Medulla oblongata (tissue), 1 donor: Measurements from ENCODE around the gene ABRAXAS1.

Experiments used
- DNase-seq: peaks from one replicate; pipeline ENCODE4 v3.0.0-alpha.2; 2015; ENCODE audit errors: extremely low spot score

The ABRAXAS1 gene

GRCh38 chr4:83454686-83455085 lies 30.2 kb downstream of the ABRAXAS1 start:
- DNase-seq = peak; percentile 21

- no peak for DNase-seq
Observed at GRCh38 chr4:83449009-83449408, 35.9 kb downstream of the ABRAXAS1 start.

- no peak for DNase-seq
Observed at GRCh38 chr4:83440899-83441298, 44.0 kb downstream of the ABRAXAS1 start.

- no peak for DNase-seq
Observed at GRCh38 chr4:83440148-83440814, 44.6 kb downstream of the ABRAXAS1 start.

- DNase-seq = no peak
Observed at GRCh38 chr4:83438719-83439118, 46.2 kb downstream of the ABRAXAS1 start.

GRCh38 chr4:83436680-83437079 lies 48.2 kb downstream of the ABRAXAS1 start:
- no peak for DNase-seq

GRCh38 chr4:83431200-83431599 lies 53.7 kb downstream of the ABRAXAS1 start:
- DNase-seq = no peak

- DNase-seq = no peak
Observed at GRCh38 chr4:83418211-83418610, 66.7 kb downstream of the ABRAXAS1 start.

- no peak for DNase-seq
Observed at GRCh38 chr4:83417566-83417965, 67.3 kb downstream of the ABRAXAS1 start.

- DNase-seq = no peak
Observed at GRCh38 chr4:83413676-83414075, 71.2 kb downstream of the ABRAXAS1 start.
